ENCODE results near the gene PSMD6.

PSMD6 gene

DNA sequence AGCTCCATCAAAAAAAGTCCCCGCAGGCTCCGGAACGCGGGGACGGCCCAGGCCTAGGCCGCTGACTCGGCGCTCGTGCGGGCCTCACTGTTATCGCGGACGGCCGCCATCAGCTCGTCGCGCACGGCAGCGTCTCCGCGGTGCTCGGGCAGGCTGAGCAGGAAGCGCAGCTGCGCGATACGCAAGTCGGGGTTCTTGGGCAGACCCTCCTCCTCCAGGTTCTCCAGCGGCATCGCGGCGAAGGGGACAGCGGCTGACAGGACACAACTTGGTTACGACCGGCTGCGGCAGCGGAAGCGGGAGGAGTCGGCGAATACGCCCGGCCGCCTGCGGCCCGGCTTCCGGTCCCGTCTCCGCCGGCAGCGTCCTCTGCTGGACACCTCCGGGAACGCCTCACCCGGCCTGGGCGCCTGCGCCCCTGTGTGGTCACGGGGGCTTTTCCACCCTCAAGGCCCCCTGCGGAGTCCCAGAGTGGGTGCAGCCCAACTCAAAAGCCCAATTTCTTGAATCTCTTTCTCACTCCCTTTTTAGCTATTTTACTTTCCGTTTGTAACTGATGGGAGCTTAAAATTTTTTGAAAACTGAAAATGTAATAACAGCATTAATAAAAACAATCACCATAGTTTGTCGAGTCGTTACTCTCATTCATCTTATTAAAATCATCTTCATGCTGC lies at the start of gene PSMD6:
PSMD6 (minus strand) TSS at position 308 of the 674 bp plus-strand sequence; CDS start at position 233, 75 bp downstream.
- DNase-seq, result peak; percentile 9

DNA sequence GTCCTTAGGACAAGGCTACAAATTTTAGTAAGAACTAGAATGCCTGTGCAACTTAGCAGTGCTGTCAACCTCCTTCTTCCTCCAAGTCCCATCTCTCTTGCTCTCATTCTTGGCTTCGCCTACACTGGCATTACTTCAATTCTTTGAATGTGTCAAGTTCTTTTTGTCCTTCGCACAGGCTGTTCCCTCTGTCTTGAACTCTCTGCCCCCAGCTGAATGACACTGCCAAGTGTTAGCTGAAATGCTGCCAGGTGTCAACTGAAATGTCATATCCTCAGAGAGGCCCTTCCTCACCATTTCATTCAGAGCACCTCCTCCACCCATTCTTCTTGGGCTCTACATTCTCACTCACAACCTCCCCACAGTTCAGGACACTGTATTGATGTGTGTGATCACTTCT lies 48.8 kb upstream of the PSMD6 start:
- DNase-seq, result no peak

DNA sequence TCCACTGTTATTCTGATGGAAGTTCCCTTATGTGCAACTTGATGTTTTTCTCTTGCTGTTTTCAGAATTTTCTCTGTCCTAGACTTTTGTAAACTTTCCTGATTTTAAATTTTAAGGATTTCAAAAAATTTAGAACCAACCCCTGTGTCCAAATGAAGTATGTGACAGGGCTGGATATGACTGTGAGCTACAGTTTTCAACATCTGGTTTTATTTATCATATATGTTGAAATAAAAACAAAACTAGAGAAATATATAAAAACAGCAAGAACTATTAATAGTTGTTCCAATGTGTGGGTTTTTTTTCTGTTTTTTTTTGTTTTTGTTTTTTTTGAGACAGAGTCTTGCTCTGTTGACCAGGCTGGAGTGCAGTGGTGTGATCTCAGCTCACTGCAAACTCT lies 47.4 kb upstream of the PSMD6 start:
- DNase-seq, result no peak

DNA sequence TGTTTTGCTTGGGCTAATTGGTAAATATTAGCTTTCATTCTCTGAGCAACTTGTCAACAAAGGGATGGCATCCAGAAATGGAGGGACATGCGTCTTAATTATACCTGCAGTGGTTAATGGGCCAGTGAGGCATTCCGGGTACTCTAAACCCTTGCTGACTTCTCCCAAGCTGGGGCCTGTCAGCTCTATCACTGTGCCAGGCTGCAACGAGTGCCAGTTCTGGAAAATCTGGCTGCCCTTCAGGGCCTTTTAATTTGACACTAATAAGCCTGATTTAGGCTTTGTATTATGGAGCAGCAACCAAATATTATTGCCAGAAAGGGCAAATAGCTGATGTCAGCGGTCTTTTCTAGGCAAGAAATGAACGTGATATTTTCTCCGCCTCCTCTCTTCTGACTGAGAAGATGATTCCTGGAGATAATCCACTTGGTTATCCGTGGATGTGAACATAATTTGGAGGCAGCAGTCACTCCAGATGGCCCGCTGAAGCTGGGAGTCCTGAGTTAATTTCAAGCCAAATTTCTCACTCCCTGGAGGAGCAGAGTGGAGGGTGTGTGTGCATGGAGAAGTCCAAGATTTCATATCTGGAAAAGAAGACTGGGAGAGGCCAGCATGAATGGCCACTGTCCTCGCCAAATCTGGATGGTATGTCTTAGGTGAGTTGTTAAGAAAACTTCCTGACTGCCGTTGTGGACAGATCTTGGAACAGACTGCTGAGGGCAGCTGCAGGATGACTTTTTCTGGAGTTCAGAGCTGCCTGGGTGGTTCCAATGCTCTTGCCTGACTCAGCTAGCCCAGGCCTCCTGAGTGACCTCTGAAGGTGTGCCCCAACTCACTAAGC lies 44.4 kb upstream of the PSMD6 start:
- DNase-seq, result no peak

DNA sequence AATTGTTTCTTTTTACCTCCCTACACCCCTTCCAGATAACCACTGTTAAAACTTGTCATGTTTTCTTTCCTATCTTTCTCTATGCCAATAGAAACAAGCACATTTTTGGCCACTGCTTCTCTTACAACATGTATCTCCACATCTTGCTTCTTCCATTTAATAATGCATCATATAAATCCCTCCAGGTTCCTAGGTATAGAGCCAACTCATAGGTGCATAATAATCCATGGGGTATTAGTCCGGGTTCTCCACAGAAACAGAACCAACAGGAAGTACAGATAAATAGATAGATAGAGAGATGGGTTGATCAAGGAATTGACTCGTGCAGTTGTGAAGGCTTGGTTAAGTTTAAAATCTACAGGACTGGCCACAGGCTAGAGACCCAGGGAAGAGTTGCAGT lies 41.5 kb upstream of the PSMD6 start:
- no peak for DNase-seq

DNA sequence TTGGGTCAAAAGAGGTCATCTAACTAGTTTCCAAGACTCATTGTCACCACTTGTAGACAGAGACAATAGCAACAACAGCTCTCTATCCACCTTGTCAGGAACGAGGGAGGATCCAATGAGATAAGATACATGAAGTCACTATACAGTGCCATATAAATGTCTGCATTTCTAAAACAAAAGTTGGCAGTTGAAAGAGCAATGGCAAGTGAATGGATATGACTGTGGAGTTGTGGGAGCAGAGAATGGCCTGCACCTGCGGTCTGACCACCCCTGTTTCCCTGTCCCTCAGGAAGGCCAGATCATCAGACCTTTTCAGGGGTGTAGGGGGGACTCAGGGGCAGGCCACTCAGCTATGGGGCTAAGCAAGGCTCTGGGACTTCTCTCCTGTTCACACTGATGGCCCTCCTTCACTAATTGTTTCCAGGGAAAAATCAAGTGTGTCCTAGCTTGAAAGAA lies 40.7 kb upstream of the PSMD6 start:
- DNase-seq, result no peak

DNA sequence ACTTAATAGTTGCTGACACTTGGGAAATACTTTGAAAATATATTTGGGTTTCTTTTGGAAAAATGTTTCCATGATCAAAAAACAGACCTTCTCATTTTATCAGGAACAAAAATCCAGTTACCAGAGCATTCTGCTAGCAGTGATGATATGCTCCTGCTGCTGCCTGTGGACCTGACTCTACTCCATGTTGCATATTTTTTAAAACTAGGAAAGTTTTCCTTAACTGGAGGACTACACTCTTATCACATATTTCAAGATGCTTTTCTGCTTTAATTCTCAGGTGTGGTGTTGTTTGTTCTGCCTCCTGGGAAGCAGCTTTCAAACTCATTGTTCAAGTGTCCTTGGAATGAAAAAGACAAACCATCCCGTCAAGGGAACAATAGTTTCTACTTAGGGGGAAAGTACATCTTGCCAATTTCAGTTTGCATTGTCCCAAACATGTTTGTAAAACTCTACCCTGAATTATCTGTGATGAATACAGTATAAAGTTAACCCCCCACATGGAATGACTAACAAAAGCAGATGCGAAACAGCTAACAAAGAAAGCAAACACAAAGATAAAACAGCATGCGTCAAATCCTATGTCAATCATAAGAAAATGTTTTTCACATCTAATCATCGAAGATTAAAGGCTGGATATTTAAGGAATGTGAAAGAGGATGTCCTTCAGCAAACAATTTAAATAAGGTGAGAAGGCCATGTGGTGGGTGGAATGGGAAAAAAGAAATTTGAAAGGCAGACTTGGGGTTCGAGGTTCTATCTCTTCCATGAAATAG lies 40.1 kb upstream of the PSMD6 start:
- no peak for DNase-seq

DNA sequence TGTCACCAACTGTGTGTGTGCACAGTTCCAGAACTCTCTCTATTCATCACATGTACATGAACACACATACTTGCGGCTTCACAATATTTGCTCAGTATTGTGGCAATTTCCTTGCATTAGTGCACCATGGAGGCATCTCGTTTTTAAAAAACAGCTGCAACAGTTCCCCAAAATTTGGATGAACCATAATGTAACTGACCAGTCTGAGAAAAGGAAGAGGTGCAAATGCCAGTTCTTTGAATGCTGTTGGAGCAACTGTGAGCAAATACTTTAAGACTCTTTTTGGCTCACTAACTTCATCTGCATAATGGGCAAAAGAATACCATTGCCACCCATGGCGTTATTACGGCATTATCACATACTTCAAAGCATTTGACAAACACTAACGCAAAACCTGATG lies 38.3 kb upstream of the PSMD6 start:
- no peak for DNase-seq

DNA sequence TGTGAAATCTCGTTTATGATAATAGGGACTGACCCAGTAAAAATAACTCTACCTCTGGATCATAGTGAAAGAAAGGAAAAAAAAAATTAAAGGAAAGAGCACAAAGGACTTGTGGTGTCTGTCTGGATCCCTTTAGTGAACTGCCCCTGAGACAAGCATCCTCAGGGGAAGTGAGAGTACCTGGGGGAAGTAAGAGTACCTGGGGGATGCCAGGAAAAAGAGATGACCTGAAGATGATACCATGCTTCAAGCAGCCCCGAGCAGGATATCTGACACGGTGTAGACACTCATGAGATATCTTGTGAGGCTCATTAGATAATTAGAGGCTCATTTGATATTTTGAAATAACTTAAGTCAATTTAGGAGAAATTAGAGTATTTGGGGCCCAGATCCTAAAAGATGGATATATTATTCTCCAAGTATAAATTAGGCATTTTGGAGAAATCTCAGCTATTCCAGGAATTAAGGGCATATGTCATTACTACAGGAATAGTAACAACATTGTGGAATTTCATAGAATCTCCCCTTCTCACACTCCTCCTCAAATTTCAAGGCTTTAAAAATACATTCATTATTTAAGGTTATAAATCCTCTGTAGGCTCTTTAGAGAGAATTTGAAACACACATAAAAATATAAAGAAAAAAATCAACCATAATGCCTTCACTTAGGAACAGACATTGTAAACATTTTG lies 36.3 kb upstream of the PSMD6 start:
- no peak for DNase-seq

DNA sequence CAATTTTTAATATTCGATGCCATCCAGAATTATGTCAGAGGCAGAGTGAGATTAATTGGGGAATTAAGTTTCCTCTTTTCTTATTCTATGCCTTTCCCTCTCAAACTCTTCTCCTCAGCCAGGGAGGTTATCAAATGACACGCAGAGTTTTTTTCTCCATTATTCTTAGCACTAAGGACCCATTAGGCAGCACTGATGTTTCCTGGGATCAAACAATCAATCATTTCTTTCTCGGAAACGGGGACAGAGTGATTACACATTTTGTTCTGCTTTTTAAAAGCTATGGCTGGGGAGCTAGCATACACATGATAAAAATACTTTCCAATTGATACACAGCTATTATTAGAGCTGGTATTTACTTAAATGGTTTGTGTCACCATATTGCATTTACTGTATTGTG lies 35.3 kb upstream of the PSMD6 start:
- no peak for DNase-seq

DNA sequence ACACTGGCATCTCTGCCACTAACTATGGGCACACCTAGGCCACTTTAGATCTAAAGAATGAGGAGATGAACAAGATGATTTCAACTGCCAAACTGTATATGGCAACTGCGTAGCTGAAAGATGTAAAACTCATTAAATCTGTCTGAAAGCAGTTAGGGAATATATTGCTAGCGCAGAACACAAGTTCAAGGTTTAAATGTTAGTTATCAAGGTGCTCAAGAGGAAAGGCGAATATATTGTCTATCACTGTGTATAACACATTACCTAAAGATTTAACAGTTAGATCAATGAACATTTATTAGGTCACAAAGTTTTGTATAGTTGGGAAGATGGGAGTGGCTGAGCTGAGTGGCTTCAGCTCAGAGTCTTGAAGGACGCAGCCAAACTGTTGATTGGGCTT lies 33.9 kb upstream of the PSMD6 start:
- no peak for DNase-seq

DNA sequence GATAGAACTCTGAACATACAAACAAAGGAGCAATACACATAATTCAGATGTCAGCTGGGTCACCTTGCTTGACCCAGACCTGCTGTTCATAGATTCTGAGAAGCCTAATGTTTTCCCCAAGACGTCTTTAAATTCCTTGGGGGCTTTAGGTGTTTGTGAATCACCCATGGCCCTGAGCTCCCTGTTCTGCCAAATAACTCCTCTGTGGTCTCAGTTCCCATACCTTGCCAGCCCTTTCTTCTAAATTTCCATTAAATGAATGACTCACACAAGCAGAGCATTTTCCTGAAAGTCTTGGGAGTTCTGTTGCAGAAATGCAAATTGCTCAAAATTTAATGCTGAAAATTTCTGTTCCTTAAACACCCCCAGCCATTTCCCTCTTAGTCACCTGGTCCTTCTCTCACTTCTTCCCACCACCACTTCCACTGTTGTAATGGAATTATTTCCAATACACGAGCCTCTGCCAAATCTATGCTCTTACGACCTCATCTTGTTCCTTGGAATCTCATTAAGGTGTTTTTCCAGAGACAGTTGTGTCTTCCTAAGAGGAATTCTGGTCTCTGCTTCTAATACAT lies 33.4 kb upstream of the PSMD6 start:
- no peak for DNase-seq

DNA sequence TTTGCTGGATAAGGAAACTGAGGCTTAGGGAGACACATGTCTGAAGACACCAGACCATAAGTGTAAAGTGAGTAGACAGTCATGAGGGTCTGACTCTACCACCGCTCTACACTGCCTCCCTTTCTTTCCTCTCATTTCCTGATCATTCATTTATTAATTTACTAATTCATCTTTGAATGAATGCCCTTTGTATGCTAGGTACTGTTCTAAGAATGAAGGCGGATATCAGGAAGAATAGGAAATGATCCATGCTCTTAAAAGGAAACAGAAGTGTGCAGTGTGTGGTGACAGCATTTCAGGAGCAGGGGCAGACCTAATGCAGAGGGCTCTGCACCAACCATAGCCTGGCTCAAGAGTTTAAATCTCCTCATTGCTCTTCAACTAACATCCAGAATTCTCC lies 31.8 kb upstream of the PSMD6 start:
- DNase-seq, result no peak

DNA sequence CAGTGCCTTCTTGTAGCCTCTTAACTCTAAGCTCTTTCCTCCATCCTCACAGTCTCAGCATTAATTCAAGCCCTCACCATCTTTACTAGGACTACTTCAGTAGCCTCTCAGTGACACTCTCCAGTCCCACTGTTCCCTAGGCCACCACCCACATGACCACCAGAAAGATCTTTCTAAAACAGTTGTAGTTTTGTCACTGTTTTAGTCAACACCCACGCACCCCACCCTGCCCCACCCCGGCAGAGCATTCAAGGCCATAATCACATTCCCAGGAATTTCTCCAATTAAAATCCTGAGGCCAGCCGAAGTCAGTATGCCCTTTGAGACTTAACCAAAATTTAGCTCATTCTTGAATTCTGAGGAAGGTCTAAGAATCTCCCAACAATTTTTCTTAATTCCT lies 31.2 kb upstream of the PSMD6 start:
- no peak for DNase-seq

DNA sequence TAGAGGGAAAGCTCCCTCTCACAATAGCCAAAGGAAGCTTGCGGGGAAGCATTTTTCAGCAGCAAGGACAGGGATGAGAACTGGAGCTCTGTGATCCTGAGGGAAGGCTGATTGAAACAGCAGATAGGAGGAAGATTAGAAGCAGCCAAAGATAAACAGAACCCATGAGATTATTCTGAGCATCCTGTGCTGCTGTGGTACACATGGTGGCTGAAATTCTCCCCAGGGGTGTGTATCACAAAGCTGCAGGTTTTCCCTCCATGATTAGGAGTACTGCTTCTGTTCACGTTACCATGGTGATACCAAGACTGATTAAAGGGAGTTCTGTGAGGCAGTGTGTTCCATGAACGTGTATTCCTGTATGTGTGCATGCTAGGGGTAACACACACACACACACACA lies 30.3 kb upstream of the PSMD6 start:
- DNase-seq, result no peak

DNA sequence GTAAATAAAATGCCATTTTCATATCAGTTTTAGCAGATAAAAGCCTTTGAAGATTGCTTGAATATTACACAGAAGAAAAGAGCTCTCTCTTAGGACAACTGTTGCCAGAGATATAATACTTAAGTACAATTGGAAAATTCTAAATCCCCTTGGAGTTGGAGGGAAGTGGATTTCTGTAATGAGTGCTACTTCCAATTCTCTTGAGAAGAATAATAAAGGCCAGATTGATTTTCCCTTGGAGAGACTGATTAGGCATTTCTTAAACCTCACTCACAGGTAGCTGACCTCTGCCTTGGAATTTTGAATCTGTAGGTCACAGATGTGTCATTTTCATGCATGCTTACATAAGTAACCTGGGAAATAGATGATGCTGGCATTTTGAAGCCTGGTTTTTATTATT lies 29.8 kb upstream of the PSMD6 start:
- no peak for DNase-seq

DNA sequence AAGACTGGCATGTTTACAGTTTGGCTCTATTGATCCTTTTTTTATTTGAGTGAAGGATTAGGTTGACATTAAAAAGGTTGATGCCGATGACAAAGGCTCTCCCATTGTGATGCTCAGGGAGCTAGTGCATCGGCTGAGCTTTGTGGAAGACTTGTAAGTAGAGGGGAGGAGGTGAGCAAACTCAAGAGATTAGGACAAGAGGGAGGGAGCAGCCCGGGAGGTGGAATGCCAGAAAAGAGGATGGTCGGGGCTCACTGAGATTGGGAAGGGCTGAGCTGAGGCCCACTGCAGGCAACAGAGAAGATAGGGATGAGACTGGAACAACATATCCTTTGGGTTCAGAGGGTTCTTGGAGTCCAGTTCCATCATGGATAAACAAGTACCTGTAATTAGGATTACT lies 26.5 kb upstream of the PSMD6 start:
- no peak for DNase-seq

DNA sequence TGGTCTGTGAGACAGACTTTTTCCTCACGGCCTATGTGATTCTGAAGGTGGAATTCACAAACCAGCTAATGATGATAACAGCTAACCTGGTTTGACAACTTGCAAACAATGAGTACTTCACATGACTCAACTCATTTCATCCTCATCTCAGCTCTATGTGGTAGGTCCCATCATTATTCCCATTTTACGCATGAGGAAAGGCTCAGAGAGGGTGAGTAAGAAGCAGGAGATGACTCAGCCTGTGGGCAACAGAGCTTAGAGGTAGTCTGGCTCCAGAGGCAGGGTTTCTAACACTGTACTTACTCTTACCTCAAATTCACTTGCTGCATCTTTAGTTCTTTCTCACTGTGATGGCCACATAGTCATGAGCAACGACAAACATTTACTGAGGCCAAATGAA lies 25.8 kb upstream of the PSMD6 start:
- DNase-seq, result no peak

DNA sequence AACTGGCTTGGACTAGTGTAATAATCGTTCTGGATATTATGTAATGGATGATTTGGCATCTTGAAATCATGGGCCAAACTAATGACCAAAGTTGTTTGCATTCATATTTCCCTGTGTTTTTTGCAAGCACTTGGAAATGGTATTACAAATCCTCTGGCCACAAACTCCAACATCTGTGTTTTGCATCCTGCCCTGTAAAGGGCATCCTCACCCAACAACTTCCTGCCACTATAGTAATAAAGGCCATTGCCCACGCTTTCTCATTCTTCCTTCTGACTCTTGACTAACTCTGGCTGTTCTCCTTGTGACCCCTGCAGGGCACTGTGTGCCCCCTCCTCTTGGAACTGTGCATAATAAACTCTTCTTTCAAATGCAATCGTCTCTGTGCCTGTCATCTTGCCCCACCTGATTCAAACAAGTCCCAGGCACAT lies 25.4 kb upstream of the PSMD6 start:
- DNase-seq, result no peak

DNA sequence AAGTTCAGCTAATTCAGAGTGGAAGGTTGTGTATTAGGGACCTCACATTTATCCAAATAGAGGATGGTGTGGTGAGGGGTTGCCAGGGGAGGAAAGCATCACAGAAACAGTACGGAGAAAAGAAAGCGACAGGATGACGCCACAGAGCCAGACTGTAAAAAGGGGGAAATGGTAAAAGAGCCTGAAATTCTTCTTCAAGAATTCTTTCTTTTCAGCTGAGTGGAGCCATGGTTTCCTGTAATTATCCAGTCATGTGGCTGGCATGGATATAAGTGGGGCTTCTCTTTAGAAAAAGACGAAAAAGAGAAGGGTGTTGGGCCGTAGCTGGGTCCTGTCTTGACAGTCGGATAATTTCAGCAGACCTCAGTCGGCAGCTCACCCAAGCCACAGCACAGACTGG lies 24.5 kb upstream of the PSMD6 start:
- no peak for DNase-seq

DNA sequence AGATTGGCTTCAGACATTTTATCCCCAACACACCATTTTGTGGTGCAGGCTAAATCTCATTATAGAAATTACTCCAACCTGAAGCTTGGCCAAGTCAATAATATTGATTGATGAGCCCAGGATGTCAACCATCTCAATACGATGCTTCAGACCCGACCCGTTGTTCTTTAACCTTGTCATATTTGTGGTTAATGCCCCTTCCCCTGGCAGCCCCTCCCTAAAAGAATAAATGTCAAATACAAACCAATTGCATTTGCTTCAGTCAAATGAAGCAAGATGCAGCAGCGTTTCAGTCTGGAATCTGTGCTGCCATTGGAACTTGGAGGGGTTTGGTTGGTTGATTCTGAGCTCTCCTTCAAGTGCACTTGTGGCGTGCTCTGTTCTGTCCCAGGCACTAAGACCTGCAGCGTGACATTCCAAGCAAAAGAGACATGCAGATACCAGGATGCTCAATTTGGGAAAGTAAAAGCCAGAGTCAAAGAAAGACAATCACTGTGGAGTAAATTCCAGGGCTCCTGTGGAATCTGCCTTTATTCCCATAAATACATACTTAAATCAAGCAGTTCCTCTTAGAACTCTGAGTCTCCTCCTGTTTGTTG lies 23.8 kb upstream of the PSMD6 start:
- DNase-seq, result no peak

DNA sequence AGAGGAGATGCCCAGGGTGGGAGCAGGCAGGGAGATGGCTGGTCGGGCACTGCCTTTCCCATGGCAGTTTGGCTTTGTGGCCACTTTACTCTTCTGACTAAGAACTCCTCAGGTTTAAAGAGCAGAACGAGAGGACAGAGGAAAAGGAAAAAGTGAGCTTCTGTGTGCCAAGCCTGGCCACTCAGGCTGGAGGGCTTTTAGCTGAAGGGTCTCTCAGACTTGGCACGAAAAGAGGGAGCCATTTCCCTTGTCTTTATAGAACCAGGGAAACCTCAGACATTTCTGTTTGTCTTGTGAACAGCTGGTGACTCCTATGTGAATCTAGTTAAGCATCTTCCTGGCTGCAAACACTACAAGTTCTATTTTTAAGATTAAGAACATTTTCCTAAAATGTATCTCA lies 23.3 kb upstream of the PSMD6 start:
- DNase-seq, result no peak
